GM23248 (cell line): ENCODE results near the gene DCAF6. TPM values are rescaled to one million over a fixed set of nuclear protein-coding genes. Genes with fewer than 3 reads are reported as not detected.

Experiments used
- DNase-seq: peaks from one replicate; pipeline ENCODE4 v3.0.0-alpha.2; 2015
- H2AFZ ChIP-seq: fragments of 200-600 bp; sonication (generic); 2 replicates; pipeline ENCODE4 v1.6.1; 2016; ENCODE audit warnings: antibody characterized with exemption
- H3F3A ChIP-seq: fragments of 200-600 bp; sonication (generic); 2 replicates; pipeline ENCODE4 v1.6.1; 2016; ENCODE audit warnings: mild to moderate bottlenecking, antibody characterized with exemption, mixed run types; ENCODE audit not compliant: insufficient read depth
- H3K27ac ChIP-seq: fragments of 200-600 bp; sonication (generic); 2 replicates; pipeline ENCODE4 v1.5.1; 2016; ENCODE audit warnings: mild to moderate bottlenecking
- H3K27me3 ChIP-seq: fragments of 200-600 bp; sonication (generic); replicated peaks from 2 replicates; pipeline ENCODE4 v1.6.1; 2016; ENCODE audit warnings: mild to moderate bottlenecking; ENCODE audit not compliant: insufficient read depth
- H3K36me3 ChIP-seq: fragments of 200-600 bp; sonication (generic); 2 replicates; pipeline ENCODE4 v1.6.1; 2016; ENCODE audit warnings: low read depth, mild to moderate bottlenecking
- H3K4me1 ChIP-seq: fragments of 200-600 bp; sonication (generic); 2 replicates; pipeline ENCODE4 v1.6.1; 2016; ENCODE audit warnings: mild to moderate bottlenecking; ENCODE audit not compliant: insufficient read depth
- H3K4me2 ChIP-seq: fragments of 200-600 bp; sonication (generic); one replicate; pipeline ENCODE4 v1.6.1; 2016; ENCODE audit warnings: mild to moderate bottlenecking; ENCODE audit not compliant: unreplicated experiment
- H3K4me3 ChIP-seq: fragments of 200-600 bp; sonication (generic); 2 replicates; pipeline ENCODE4 v1.5.1; 2016; ENCODE audit warnings: mild to moderate bottlenecking
- H3K79me2 ChIP-seq: fragments of 200-600 bp; sonication (generic); 2 replicates; pipeline ENCODE4 v1.6.1; 2016; ENCODE audit warnings: mild to moderate bottlenecking; ENCODE audit not compliant: insufficient read depth
- H3K9ac ChIP-seq: fragments of 200-600 bp; sonication (generic); 2 replicates; pipeline ENCODE4 v1.6.1; 2016; ENCODE audit warnings: mild to moderate bottlenecking
- H3K9me2 ChIP-seq: fragments of 200-600 bp; sonication (generic); 2 replicates; pipeline ENCODE4 v1.6.1; 2016; ENCODE audit warnings: mixed run types, mild to moderate bottlenecking, moderate library complexity; ENCODE audit not compliant: insufficient read depth
- H3K9me3 ChIP-seq: fragments of 200-600 bp; sonication (generic); one replicate; pipeline ENCODE4 v1.6.1; 2017; ENCODE audit warnings: low read depth
- H4K20me1 ChIP-seq: fragments of 200-600 bp; sonication (generic); 2 replicates; pipeline ENCODE4 v1.6.0; 2016; ENCODE audit not compliant: insufficient read depth
- EZH2 ChIP-seq: fragments of 200-600 bp; sonication (generic); IDR thresholded peaks from 2 replicates; pipeline ENCODE4 v1.6.1; 2018; ENCODE audit warnings: antibody characterized with exemption, mild to moderate bottlenecking; ENCODE audit not compliant: insufficient read depth, poor library complexity, severe bottlenecking
- EZH2phosphoT487 ChIP-seq: fragments of 200-600 bp; sonication (generic); IDR thresholded peaks from 2 replicates; pipeline ENCODE4 v1.6.1; 2018; ENCODE audit warnings: antibody characterized with exemption, moderate library complexity, mild to moderate bottlenecking, low read depth; ENCODE audit not compliant: insufficient read depth
- WGBS, 2 experiments: methylation state at CpG; one replicate each; pipeline ENCODE4 v1.1.6; 2015 to 2017; ENCODE audit warnings: low lambda C conversion rate in 2 of 2, low coverage in 1 of 2; ENCODE audit errors: missing lambda C conversion rate in 2 of 2; 5-methylcytosine and 5-hydroxymethylcytosine counted together
- in situ Hi-C: fragments of 300-500 bp; cut with MboI; formaldehyde crosslinking; loops from 2 replicates; pipeline ENCODE4 v1.15.0; 2020
- polyA plus RNA-seq: library from polyadenylated mRNA; unstranded; fragments of >200 nt; fragmentation: Nextera tagmentation; extraction: Ambion mirVana; gene quantifications from 2 replicates; pipeline ENCODE4 v1.2.1, GENCODE V29; 2016
- total RNA-seq: library from RNA; depleted of rRNA; stranded (reverse); fragments of >200 nt; shearing (Covaris generic); gene quantifications from 2 replicates; pipeline ENCODE4 v1.2.3, GENCODE V29; 2014

DCAF6 gene
- total and polyA plus RNA-seq, 2 experiments from 2014 or later, result 63.4 to 99.6 TPM

DNA sequence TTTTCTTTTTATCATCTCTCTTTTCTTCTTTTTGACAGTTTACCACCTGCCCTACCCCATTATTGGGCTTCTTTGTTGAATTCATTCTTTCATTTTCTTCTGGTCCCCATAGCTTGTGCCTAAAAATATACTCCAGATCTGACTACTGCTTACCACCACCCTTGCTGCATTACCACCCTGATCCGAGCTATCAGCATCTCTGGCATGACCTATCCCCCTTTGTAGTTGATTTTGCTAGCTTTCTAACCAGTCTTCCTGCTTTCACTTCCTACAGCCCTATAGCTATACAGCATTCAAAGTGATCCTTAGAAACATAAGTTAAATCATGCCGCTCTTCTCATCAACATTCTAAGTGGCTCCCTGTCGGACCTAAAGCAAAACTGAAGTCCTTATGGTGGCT lies 59.8 kb downstream of the DCAF6 start:
- TF ChIP-seq EZH2phosphoT487 (no peak), EZH2 (no peak)
- in situ Hi-C loops, result no loop called here
- H3K4me3 ChIP-seq, result no peak overlapping the region
- 96 to 97% methylated on average over 3 of the region's 3 CpGs for WGBS, 2 experiments
- H3K4me2 ChIP-seq, result no peak overlapping the region
- no peaks in the 10 kb centered on the region for H3K27me3 ChIP-seq
- no peak overlapping the region for H3K27ac ChIP-seq
- H3F3A ChIP-seq, result peaks cover 12% of the 10 kb centered on the region; the same call in 1 of the 2 replicates
- no peak overlapping the region for H3K9ac ChIP-seq
- H4K20me1 ChIP-seq, result no peaks in the 10 kb centered on the region
- no peak for DNase-seq
- H3K9me3 ChIP-seq, result no peaks in the 10 kb centered on the region
- H3K36me3 ChIP-seq, result peaks cover 52% of the 10 kb centered on the region
- no peaks in the 10 kb centered on the region for H3K9me2 ChIP-seq
- H3K4me1 ChIP-seq, result no peaks in the 10 kb centered on the region
- H2AFZ ChIP-seq, result no peak overlapping the region
- peaks cover 48% of the 10 kb centered on the region for H3K79me2 ChIP-seq

DNA sequence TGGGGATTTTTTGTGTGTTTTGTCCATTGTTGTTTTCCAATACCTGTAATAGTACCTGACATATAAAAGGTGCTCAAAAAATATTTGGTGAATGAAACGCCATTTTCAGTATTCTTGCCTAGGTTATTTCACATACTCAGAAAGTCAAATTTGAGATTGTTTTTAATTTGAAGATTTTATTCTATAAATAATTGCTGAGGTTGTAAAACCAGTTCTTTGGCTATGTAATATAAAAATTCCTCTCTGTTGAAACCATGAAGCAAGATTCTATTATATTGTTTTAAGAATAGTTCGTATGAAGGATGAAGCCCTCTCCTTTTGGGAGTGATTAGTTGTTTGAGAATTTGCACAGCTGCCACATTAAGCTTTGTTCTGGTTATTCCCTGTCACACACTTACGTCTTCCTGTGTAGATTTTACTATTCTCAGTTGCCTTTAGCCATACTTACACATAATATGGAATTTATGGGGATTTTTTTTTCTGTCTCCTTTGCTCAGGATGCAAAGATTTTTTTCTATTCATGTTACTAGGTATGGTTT lies 60.6 kb downstream of the DCAF6 start:
- H3K9me3 ChIP-seq, result no peaks in the 10 kb centered on the region
- H3K27ac ChIP-seq, result no peak overlapping the region
- H3K79me2 ChIP-seq, result peaks cover 56% of the 10 kb centered on the region
- H4K20me1 ChIP-seq, result no peaks in the 10 kb centered on the region
- no peak overlapping the region for H2AFZ ChIP-seq
- H3K4me3 ChIP-seq, result no peak overlapping the region
- H3K4me1 ChIP-seq, result no peaks in the 10 kb centered on the region
- no peaks in the 10 kb centered on the region for H3K27me3 ChIP-seq
- H3K4me2 ChIP-seq, result no peak overlapping the region
- no peaks in the 10 kb centered on the region for H3K9me2 ChIP-seq
- 89 to 96% methylated on average over 3 of the region's 3 CpGs for WGBS, 2 experiments
- no peak for DNase-seq
- peaks cover 4% of the 10 kb centered on the region; the same call in 1 of the 2 replicates for H3F3A ChIP-seq
- in situ Hi-C loops, result no loop called here
- no peak for TF ChIP-seq EZH2
- no peak for TF ChIP-seq EZH2phosphoT487
- peaks cover 46% of the 10 kb centered on the region for H3K36me3 ChIP-seq
- no peak overlapping the region for H3K9ac ChIP-seq

DNA sequence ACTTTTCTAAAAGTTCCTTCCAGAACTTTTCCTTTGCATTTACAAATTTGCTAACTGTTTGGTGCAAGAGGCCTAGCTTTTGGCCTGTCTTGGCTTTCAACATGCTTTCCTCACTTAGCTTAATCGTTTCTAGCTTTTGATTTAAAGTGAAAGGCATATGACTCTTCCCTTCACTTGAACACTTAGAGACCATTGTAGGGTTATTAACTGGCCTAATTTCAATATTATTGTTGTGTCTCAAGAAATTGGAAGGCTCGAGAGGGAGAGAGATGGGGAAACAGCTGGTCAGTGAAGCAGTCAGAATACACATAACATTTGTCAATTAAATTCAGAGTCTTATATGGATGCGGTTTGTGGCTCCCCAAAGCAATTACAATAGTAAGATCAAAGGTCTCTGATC lies 63.4 kb downstream of the DCAF6 start:
- Histone ChIP-seq H3F3A (peaks cover 11% of the 10 kb centered on the region; the same call in 1 of the 2 replicates), H3K27ac (no peak overlapping the region), H3K36me3 (peaks cover 45% of the 10 kb centered on the region), H3K4me2 (no peak overlapping the region), H3K4me3 (no peak overlapping the region), H3K9ac (no peak overlapping the region), H4K20me1 (no peaks in the 10 kb centered on the region), H3K4me1 (no peaks in the 10 kb centered on the region), H3K79me2 (peaks cover 47% of the 10 kb centered on the region), H2AFZ (no peak overlapping the region), H3K9me3 (no peaks in the 10 kb centered on the region), H3K9me2 (no peaks in the 10 kb centered on the region), H3K27me3 (no peaks in the 10 kb centered on the region)
- WGBS, 2 experiments, result 74 to 79% methylated on average over 3 of the region's 3 CpGs
- no peak for DNase-seq
- in situ Hi-C loops, result no loop called here
- no peak for TF ChIP-seq EZH2phosphoT487
- TF ChIP-seq EZH2, result no peak

DNA sequence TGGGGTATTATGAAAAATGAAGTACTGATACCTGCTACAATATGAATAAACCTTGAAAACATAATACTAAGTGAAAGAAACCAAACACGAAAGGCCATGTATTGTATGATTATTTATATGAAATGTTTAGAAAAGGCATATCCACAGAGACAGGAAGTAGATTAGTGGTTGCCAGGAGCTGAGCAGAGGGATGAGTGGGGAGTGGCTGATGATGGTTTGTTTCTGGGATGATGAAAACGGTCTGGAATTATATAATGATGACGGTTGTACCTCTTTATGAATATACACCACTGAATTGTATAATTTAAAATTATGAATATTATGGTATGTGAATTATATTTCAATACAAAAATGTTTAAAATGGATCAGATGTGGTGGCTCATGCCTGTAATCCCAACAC lies 64.2 kb downstream of the DCAF6 start:
- Histone ChIP-seq H3K4me2 (no peak overlapping the region), H3K36me3 (peaks cover 45% of the 10 kb centered on the region), H2AFZ (no peak overlapping the region), H3K4me3 (no peak overlapping the region), H3K9me3 (no peaks in the 10 kb centered on the region), H3K27me3 (no peaks in the 10 kb centered on the region), H3K27ac (no peak overlapping the region), H3K4me1 (no peaks in the 10 kb centered on the region), H4K20me1 (no peaks in the 10 kb centered on the region), H3K9me2 (no peaks in the 10 kb centered on the region), H3K9ac (no peak overlapping the region), H3K79me2 (peaks cover 39% of the 10 kb centered on the region), H3F3A (peaks cover 14% of the 10 kb centered on the region; the same call in 1 of the 2 replicates)
- TF ChIP-seq EZH2phosphoT487, result no peak
- no peak for TF ChIP-seq EZH2
- DNase-seq, result no peak
- in situ Hi-C loops, result no loop called here
- 61 to 62% methylated on average over 3 of the region's 3 CpGs for WGBS, 2 experiments
